Fibroblast of skin of back (primary cell): ENCODE measurements around the gene STAMBPL1.
"Not testable (repeated sequence)": the region's sequence is repeated elsewhere in the genome, so short reads cannot be mapped to it uniquely, and the experiment has no call there.

ENCODE experiments used
- DNase-seq: peaks from one replicate; pipeline ENCODE4 v3.0.0-alpha.2; 2013

STAMBPL1 gene

DNA sequence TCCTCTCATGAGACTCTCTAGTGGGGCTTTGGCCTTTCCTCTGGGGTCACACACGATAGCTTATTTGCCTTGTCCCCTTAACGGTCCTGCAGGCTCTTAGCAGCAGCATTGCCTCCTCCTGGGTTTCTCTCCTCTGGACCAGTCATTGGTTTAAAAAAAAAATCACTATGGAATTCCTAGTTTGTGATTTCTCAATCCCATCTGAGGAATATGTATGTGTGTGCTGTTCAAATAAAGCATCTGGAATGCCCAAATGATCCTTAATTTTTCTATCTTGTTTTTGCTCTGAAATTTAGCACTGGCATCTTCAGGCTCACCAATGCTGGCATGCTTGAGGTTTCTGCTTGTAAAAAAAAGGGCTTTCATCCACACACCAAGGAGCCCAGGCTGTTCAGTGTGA is 42.0 kb downstream of the STAMBPL1 start:
- no peak for DNase-seq

- no peak for DNase-seq
These were observed 43.5 kb downstream of the STAMBPL1 start for GRCh38 chr10:88923520-88923919.

- peak; percentile 61 for DNase-seq
These were observed 46.7 kb downstream of the STAMBPL1 start for GRCh38 chr10:88926566-88927415.

DNA sequence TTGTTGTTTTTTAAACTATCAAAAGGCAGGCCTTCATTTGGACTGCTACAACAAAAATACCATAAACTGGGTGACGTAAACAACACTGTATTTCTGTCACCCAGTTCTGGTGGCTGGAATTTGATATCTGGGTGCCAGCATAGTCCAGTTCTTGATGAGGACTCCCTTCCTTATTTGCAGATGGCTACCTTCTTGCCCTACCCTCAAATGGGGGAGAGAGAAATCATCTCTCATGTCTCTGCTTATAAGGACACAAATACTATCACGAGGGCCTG is 47.3 kb downstream of the STAMBPL1 start:
- no peak for DNase-seq

- DNase-seq: no peak
These were observed 48.2 kb downstream of the STAMBPL1 start for GRCh38 chr10:88928254-88928653.

DNA sequence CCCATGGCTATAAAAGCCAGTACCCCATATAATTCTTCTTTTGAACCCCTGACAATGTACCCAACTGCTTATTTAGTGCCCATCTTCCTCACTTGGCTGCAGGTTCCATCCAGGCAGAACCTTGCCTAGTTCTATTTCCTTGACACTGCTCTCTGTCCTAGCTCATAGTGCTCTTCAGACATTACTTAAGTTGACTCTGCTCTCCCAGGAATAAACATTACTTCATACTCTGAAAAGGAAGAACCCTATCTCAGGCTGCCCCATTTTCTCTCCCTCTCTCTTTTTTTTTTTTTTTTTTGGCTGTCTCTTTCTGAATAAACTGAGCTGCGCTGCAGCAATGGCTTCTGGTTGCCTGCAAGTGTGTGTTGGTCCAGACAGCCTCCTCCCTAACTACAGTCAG is 51.5 kb downstream of the STAMBPL1 start:
- peak; percentile 46 for DNase-seq

DNA sequence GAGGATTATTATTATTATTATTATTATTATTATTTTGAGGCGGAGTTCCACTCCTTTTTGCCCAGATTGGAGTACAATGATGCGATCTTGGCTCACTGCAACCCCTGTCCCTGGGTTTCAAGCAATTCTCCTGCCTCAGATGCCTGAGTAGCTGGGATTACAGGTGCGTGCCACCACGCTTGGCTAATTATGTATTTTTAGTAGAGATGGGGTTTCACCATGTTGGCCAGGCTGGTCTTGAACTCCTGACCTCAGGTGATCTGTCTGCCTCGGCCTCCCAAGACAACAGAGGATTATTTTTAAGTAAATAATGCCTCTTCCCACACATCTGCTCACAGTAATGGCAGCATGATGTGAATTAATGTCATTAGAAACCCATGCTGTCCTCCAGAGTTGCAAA is 52.0 kb downstream of the STAMBPL1 start:
- DNase-seq: not testable (repeated sequence)

GRCh38 chr10:88932539-88933256 is 52.7 kb downstream of the STAMBPL1 start:
- DNase-seq: peak; percentile 88

DNA sequence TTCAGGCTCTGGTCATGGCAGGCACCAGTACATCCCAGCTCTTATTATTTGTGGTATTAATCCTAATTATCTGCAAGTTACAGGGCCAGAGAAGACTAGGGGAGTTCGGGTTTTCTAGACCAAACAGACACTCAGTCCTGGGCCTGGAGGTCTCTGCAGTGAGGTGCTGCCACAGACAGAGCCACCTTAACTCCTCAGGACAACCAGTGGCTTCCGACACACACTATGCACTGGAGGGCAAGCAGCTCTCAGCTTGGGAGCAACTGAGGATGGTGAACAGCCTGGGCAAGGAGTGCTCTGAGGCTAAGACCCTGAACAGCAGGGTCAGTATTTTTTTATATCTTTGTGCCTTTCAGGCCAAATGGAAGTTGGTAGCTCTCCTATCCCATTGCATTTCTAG is 53.5 kb downstream of the STAMBPL1 start:
- DNase-seq: peak; percentile 45

- DNase-seq: peak; percentile 70
These were observed 55.0 kb downstream of the STAMBPL1 start for GRCh38 chr10:88934900-88935672.

GRCh38 chr10:88936656-88937055 is 56.6 kb downstream of the STAMBPL1 start:
- no peak for DNase-seq

- DNase-seq: no peak
These were observed 58.0 kb downstream of the STAMBPL1 start for GRCh38 chr10:88938039-88938438.

- DNase-seq: no peak
These were observed 58.9 kb downstream of the STAMBPL1 start for GRCh38 chr10:88938938-88939337.

GRCh38 chr10:88941026-88941425 is 61.0 kb downstream of the STAMBPL1 start:
- DNase-seq: no peak

DNA sequence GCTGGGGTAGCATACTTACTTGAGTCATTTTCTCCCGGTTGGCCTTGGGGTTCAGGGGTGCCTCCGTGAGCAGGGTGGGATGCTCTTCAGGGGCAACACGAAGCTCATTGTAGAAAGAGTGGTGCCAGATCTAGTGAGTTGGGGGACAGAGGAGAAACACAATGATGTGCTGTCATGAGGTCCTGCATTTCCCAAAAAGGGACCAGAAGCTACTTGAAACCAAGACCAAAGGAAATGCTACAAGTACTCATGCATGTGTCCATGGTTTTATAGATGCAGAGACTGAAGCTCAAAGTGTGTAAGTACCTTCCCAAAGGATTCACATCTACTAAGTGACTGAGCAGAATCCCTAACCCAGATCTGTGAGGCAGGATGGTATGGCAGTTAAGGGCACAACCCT is 63.7 kb downstream of the STAMBPL1 start:
- DNase-seq: no peak

- no peak for DNase-seq
These were observed 64.8 kb downstream of the STAMBPL1 start for GRCh38 chr10:88944813-88945212.

DNA sequence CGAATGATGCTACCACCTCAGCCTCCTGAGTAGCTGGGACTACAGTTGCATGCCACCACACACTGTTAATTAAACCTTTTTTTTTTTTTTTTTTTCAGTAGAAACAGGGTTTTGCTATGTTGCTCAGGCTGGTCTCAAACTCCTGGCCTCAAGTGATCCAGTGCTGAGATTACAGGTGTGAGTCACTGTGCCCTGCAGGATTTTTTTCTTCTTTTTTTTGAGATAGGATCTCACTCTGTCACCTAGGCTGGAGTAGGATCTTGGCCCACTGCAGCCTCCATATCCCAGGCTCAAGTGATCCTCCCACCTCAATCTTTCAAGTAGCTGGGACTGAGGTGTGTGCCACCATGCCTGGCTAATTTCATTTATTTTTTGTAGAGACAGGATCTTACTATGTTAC is 66.2 kb downstream of the STAMBPL1 start:
- DNase-seq: no peak

DNA sequence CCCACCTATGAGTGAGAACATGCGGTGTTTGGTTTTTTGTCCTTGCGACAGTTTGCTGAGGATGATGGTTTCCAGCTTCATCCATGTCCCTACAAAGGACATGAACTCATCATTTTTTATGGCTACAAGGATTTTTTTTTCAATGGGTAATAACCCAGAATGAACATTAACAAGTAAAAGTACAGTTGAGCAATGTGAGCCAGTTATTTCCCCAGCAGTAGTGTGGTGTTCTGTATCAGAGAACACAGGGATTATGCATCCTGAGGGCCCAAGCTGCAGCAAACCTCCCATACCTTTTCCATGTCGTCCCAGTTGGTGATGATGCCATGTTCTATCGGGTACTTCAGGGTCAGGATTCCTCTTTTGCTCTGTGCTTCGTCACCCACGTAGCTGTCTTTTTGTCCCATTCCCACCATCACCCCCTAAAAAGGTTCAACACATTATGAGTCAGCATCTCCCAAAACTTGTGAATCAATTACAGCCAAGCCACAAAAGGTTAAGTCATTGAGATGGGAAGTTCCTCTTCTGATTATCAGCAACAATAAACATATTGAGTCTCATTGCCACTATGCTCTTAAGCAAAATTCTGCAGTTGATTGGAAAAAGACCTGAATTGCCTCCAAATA is 67.0 kb downstream of the STAMBPL1 start:
- DNase-seq: no peak

DNA sequence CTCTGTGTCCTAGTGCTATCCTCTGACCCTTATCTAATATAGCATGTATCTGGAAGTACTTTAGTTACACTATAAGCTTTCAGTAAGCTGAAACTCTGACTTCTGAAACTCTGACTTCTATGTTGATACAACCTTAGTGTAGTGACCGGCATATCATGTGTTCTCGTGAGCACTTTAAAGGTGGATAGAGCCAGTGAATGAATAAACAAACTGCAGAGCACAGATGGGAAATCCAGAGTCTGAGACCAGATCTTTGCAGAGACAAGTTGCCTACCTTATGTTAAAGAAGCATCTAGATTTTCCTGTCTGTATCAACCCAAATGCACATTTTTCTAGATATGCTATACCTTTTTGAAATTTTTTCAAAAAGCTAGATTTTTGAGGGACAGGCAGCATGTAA is 69.0 kb downstream of the STAMBPL1 start:
- no peak for DNase-seq

DNA sequence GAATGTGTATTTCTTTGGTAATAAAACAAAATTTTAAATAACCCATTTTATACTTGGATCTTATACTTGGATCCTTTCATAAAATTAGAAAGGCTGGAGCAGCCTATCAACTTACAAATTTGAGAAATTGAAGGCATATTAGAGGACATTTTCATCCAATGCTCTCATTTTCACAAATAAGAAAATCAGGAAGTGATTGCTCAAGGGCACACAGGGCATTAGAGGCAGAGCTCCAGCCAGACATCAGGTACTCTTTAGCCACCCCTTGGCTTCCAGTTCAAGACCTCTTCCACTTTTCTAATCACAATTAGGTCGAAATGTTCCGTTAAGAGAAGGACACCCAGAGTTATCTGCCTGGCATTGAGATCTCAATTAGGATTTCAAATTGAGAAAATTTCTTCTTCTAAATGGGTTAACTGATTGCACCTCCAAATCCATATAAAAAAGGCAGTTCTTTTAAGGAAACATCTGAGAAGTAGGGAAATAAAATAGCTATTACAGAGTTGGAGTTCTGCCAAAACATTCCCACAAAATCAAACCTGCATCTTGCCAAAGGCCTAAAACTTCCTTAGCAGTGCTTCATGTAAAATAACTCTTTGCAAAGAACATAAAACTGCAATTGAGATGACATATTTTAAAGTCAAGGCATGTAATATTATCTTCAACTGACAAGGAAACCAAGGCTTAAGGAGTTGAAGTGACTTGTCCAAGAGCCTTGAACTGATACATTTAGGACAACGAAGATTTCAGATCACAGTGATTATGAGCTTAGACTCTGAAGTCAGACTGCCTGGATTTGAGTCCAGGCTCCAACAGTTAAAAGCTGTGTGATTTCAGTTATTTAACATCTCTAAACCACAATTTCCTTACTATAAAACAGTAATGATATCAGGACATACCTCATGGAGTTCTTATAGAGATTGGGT is 70.1 kb downstream of the STAMBPL1 start:
- DNase-seq: no peak

- peak; percentile 98 for DNase-seq
These were observed 72.6 kb downstream of the STAMBPL1 start, which contains the start of gene ACTA2 for GRCh38 chr10:88952647-88953111. TSS of gene ACTA2 (minus strand) at chr10:88952773. CDS start at chr10:88948930, 3,843 bp downstream.

DNA sequence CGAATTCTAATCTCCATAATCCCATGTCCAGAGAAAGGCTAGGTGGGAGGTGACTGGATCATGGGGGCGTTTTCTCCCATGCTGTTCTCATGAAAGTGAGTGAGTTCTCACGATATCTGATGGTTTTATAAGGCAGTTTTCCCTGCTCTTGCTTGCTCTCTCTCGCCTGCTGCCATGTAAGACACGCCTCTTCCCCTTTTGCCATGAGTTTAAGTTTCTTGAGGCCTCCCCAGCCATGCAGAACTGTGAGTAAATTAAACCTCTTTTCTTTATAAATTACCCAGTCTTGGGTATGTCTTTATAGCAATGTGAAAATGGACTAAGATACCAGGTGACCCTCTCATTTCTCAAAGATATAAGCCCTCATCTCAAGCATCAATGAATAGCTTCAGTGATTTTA is 73.6 kb downstream of the STAMBPL1 start:
- DNase-seq: no peak
